Measurements from ENCODE around the gene HIVEP2. TPM values are rescaled to one million over a fixed set of nuclear protein-coding genes. Genes with fewer than 3 reads are reported as not detected.

The HIVEP2 gene
- total and polyA plus RNA-seq, 2 donors (not counting 1 experiment from before 2014, with no cell fraction given): 5.8 to 31.9 TPM

DNA sequence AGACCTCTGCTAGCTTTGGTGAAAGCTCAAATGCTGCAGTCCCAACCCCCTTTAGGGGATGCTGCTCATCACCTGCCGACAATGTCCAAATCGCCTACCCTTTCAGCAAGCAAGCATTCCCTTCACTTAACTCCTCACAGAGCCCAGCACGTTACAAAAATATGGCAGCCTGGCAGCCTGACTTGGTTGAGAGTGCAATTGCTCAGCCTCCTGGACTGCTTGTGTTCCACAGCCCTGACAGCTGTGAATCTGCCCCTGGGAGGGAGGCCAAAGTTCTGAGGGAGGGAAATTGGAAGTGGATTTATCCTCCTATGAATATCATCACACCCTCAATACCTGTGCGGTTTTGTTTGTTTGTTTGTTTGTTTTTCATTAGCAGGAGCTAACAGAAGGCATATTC is 231.0 kb downstream of the HIVEP2 start:
- TF ChIP-seq, protein P1, sequence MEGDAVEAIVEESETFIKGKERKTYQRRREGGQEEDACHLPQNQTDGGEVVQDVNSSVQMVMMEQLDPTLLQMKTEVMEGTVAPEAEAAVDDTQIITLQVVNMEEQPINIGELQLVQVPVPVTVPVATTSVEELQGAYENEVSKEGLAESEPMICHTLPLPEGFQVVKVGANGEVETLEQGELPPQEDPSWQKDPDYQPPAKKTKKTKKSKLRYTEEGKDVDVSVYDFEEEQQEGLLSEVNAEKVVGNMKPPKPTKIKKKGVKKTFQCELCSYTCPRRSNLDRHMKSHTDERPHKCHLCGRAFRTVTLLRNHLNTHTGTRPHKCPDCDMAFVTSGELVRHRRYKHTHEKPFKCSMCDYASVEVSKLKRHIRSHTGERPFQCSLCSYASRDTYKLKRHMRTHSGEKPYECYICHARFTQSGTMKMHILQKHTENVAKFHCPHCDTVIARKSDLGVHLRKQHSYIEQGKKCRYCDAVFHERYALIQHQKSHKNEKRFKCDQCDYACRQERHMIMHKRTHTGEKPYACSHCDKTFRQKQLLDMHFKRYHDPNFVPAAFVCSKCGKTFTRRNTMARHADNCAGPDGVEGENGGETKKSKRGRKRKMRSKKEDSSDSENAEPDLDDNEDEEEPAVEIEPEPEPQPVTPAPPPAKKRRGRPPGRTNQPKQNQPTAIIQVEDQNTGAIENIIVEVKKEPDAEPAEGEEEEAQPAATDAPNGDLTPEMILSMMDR (IDR thresholded peaks at IDR 0.05): no peak
- no peak for TF ChIP-seq EZH2 (IDR thresholded peaks at IDR 0.05; ENCODE audit: borderline replicate concordance, insufficient read depth, low read depth, low read length, poor library complexity, severe bottlenecking)
- no peak overlapping the region for H3K4me3 Mint-ChIP-seq
- Histone ChIP-seq H3K9ac (ENCODE audit: low read length) (no peak overlapping the region), H3K36me3 (replicated peaks in 1 of 2; ENCODE audit: control extremely low read depth in 1 of 2, control insufficient read depth in 1 of 2, extremely low read depth in 1 of 2, insufficient read depth in 2 of 2, low read length in 1 of 2) (no peaks in the 10 kb centered on the region), H3K4me1 (ENCODE audit: control insufficient read depth in 2 of 2, insufficient read depth in 2 of 2, low read length in 2 of 2) (peaks cover 15 to 16% of the 10 kb centered on the region in 2 donors), H4K20me1 (ENCODE audit: control insufficient read depth, insufficient read depth, low read length, poor library complexity, severe bottlenecking) (no peaks in the 10 kb centered on the region), H3K27ac (ENCODE audit: low read length in 2 of 2) (no peak overlapping the region), H2AFZ (ENCODE audit: insufficient read depth, low read depth, low read length, poor library complexity, severe bottlenecking) (no peak overlapping the region), H3K79me2 (ENCODE audit: control insufficient read depth, insufficient read depth, low read length) (no peaks in the 10 kb centered on the region), H3K27me3 (replicated peaks in 1 of 4; ENCODE audit: control extremely low read depth in 1 of 4, control insufficient read depth in 3 of 4, insufficient read depth in 4 of 4, low read length in 3 of 4) (no peaks in the 10 kb centered on the region), H3K9me3 (ENCODE audit: control extremely low read depth in 1 of 3, control insufficient read depth in 2 of 3, insufficient read depth in 1 of 3, low read length in 2 of 3) (peaks cover under 1 to 11% (median 4%) of the 10 kb centered on the region in 3 donors), H3K4me3 (ENCODE audit: control extremely low read depth in 1 of 5, extremely low read depth in 1 of 5, insufficient read depth in 1 of 5, low read depth in 2 of 5, low read length in 4 of 5) (no peak overlapping the region), H3K4me2 (replicated peaks; ENCODE audit: low read depth, low read length, poor library complexity, severe bottlenecking) (no peak overlapping the region)
- ChIA-PET CTCF (no interaction called here), POLR2A (no interaction called here)
- H3K4me1 Mint-ChIP-seq: peaks cover 18% of the 10 kb centered on the region
- no peaks in the 10 kb centered on the region for H3K27me3 Mint-ChIP-seq
- intact Hi-C loops (cut with micrococcal nuclease): no loop called here
- 100% methylated on average over 2 of the region's 4 CpGs for WGBS (ENCODE audit: insufficient coverage)
- H3K27ac Mint-ChIP-seq: no peak overlapping the region
- no peak for ATAC-seq (ENCODE audit: low read depth)
- DNase-seq: no peak
- H3K9me3 Mint-ChIP-seq (ENCODE audit: insufficient read depth): peaks cover 9% of the 10 kb centered on the region

DNA sequence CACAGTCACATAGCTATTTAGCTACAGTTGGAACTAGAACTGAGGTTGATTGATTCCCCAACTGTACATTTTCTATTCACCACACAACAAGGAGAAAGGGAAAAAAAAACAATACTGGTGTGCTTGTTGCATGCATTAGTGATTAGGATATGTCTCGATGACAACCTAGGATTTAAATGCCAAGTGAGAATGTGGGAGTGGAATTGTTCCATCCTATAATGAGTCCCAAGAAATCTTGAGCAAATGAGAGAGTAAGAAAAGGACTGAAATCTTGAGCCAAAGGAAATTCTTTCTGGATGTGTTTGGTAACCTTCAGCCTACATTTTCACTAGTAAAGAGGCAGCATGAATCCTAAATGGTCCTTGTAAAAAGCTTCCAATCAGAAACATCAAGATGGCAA is 232.7 kb downstream of the HIVEP2 start:
- Histone ChIP-seq H3K36me3 (replicated peaks in 1 of 2; ENCODE audit: control extremely low read depth in 1 of 2, control insufficient read depth in 1 of 2, extremely low read depth in 1 of 2, insufficient read depth in 2 of 2, low read length in 1 of 2) (no peaks in the 10 kb centered on the region), H3K4me1 (ENCODE audit: control insufficient read depth in 2 of 2, insufficient read depth in 2 of 2, low read length in 2 of 2) (peaks cover 15 to 16% of the 10 kb centered on the region in 2 donors), H3K79me2 (ENCODE audit: control insufficient read depth, insufficient read depth, low read length) (no peaks in the 10 kb centered on the region), H3K9me3 (ENCODE audit: control extremely low read depth in 1 of 3, control insufficient read depth in 2 of 3, insufficient read depth in 1 of 3, low read length in 2 of 3) (no peaks in the 10 kb centered on the region), H3K27me3 (replicated peaks in 1 of 4; ENCODE audit: control extremely low read depth in 1 of 4, control insufficient read depth in 3 of 4, insufficient read depth in 4 of 4, low read length in 3 of 4) (no peaks in the 10 kb centered on the region), H3K4me2 (replicated peaks; ENCODE audit: low read depth, low read length, poor library complexity, severe bottlenecking) (no peak overlapping the region), H3K9ac (ENCODE audit: low read length) (no peak overlapping the region), H3K27ac (ENCODE audit: low read length in 2 of 2) (no peak overlapping the region), H2AFZ (ENCODE audit: insufficient read depth, low read depth, low read length, poor library complexity, severe bottlenecking) (no peak overlapping the region), H3K4me3 (ENCODE audit: control extremely low read depth in 1 of 5, extremely low read depth in 1 of 5, insufficient read depth in 1 of 5, low read depth in 2 of 5, low read length in 4 of 5) (no peak overlapping the region), H4K20me1 (ENCODE audit: control insufficient read depth, insufficient read depth, low read length, poor library complexity, severe bottlenecking) (no peaks in the 10 kb centered on the region)
- H3K27ac Mint-ChIP-seq: no peak overlapping the region
- CTCF ChIA-PET: interaction anchor here (0.7 to 0.9 kb wide), 2 partner anchors 20 to 313 kb away, joined by 3 read pairs; no protein-coding TSS in a partner anchor
- peaks cover 6% of the 10 kb centered on the region for H3K9me3 Mint-ChIP-seq (ENCODE audit: insufficient read depth)
- POLR2A ChIA-PET: no interaction called here
- no peak overlapping the region for H3K4me3 Mint-ChIP-seq
- no peak for DNase-seq
- intact Hi-C loops (cut with micrococcal nuclease): no loop called here
- ATAC-seq (ENCODE audit: low read depth): no peak
- WGBS (ENCODE audit: insufficient coverage): 83% methylated on average over 1 of the region's 1 CpG
- peaks cover 16% of the 10 kb centered on the region for H3K4me1 Mint-ChIP-seq
- no peak for TF ChIP-seq EZH2 (IDR thresholded peaks at IDR 0.05; ENCODE audit: borderline replicate concordance, insufficient read depth, low read depth, low read length, poor library complexity, severe bottlenecking)
- TF ChIP-seq, protein P1 (IDR thresholded peaks at IDR 0.05): no peak
- no peaks in the 10 kb centered on the region for H3K27me3 Mint-ChIP-seq
